GM19351 (cell line): Measurements from ENCODE around the gene MAD1L1.
A peak's percentile ranks its signal among the peaks of the same experiment; 100 is the strongest.

Experiments
- ATAC-seq: cut with Tn5 transposase; IDR thresholded peaks from one replicate; pipeline ENCODE4 v1.9.1; 2021; ENCODE audit warnings: mild to moderate bottlenecking, moderate library complexity; ENCODE audit not compliant: unreplicated experiment

The MAD1L1 gene

DNA sequence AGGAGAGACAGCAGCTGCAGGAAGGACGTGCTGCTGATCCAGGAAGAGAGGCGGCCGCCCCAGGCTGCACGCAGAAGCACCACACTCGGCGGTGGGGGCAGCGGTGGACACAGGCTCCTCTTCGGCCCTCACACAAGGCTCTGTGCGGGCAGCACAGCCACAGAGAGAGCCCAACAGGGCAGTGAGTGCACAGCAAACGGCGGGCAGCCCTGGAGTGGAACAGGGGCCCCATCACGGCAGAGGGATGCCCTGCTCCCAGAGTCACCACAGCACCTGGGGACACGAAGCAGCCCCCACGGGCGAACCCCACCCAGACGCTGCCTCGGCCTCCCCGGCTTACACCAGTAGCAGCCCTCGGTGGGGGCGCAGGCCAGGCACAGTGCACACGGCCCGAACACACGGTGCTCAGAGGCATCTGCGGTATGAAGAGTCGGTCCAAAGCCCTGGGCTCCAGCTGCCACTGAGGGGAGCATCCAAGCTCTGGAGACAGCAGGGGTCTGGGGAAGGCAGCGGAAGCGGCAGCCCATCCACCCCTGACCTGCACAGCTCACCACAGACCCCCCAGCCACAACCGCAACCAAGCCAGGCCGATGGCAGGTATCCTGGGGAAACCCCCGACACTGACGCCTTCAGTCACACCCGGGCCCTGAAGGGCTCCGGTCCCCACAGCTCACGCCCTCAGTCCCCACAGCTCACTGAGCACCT is 26.1 kb upstream of the MAD1L1 start:
- peak; percentile 85 for ATAC-seq

- ATAC-seq, result no peak
These were observed 24.9 kb upstream of the MAD1L1 start for GRCh38 chr7:2257651-2258050.

DNA sequence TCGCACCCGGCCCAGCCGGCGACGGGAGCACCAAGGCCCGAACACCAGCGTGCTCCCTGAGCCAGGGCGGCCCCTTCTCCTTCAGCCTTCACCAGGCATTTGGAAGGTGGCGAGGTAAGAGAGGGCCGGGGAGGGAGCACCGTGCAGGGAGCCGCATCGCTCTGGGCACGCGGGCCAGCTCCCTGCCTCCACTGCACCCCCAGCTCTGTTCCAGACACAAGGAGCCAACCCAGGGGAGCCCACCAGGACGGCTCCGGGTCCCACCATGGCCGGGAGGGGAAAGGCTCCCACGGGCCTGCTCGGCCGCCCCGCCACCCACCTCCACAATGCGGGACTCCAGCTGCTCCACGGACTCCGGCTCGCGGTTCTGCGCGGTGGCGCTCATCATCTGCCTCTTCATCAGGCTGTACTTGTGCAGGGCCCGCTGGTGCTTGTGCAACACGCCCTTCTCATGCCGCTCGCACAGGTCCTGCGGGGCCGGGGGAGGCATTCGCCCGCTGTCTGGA is 24.4 kb upstream of the MAD1L1 start:
- no peak for ATAC-seq

- ATAC-seq, result no peak
These were observed 23.7 kb upstream of the MAD1L1 start for GRCh38 chr7:2256306-2257045.

- ATAC-seq, result no peak
These were observed 22.7 kb upstream of the MAD1L1 start for GRCh38 chr7:2255145-2256139.

DNA sequence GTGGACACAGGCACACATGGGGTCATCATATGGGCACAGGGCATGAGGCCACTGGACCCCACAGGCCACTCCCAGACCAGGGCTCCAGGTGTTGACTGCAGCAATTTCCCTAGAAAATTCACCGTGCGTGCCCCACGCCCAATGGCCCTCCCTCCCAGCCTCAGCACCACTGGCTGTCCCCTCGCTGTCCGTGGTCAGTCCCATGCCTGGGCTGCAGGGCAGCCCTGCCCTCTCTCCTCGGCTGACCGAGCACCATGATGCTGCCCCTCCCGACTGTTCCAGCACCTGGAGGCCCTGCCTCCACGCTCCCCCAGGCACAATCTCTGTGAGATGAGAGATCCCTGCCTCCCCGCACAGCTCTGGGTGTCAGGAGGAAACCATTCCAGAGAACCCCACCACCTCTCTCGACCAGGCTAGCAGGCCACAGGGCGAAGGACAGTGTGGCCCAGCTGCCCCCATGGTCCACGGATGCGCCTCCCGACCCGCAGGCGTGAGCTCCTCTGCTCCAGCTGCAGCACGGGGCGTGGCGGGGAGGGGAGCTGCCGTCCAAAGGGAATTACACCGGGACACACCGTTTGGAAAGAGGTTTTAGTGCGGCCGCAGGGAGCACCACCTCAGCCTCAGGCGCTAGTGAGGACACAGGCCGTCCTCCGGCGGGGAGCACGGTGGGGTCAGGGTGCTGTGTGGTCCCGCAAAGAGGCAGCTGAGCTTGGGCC is 21.8 kb upstream of the MAD1L1 start:
- no peak for ATAC-seq

GRCh38 chr7:2253525-2254244 is 20.9 kb upstream of the MAD1L1 start:
- ATAC-seq, result no peak

- no peak for ATAC-seq
These were observed 20.3 kb upstream of the MAD1L1 start for GRCh38 chr7:2253021-2253420.

- no peak for ATAC-seq
These were observed 19.4 kb upstream of the MAD1L1 start for GRCh38 chr7:2251841-2252771.

- no peak for ATAC-seq
These were observed 18.6 kb upstream of the MAD1L1 start for GRCh38 chr7:2251381-2251780.

DNA sequence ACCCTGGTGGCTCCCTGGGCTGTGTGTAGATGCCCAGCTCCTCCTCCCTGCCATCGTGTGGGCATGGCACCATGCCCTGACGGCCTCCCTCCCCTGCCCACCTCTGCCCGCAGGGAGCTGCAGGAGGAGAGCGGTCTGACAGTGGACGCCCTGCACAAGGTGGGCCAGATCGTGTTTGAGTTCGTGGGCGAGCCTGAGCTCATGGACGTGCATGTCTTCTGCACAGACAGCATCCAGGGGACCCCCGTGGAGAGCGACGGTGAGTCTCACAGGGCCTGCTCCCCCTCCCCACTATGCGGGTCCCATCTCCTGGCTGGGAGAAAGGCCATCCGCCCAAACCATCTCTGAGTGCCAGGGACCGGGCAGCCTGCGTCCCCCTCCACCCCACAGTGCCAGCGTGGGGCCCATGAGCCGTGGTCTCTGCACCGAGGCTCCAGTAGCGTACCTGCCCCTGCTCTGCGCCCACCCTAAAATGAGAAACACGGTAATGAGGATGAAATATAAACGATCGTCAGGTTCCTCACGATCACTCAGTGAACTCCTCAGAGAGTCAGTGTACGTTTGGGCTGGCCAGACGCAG is 17.1 kb upstream of the MAD1L1 start:
- ATAC-seq, result no peak

DNA sequence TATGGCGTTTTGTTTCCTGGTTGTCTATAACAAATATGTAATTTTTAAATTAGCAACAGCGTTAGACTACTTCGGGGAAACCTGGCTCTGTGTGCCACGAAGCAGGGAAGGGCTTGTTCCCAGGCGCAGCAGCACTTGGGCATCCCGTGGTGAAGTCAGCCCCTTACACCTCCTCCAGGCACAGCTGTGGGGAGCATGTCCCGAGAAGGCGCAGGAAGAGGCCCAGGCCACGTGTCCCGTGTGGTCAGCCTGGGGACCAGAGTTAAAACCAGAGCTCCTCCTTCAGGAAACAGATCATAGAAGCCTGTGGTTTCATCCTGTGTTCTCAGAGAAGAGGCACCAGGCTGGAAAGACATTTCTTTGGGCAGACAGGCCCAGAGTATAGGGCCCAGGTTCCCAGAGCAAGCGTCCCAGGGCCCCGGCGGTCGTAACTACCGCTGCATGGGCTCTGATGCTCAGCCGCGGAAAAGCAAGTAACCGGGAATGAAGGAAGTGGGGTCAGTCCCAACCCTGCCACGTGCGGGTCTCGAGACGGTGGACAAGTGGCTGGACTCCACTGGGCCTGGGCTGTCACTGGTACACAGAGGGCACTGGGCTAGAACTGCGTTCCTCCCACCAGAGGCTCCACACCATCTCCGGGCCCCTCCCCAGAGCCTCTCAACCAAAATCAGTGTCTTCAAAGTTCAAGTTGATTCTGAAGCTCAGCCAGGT is 16.4 kb upstream of the MAD1L1 start:
- peak; percentile 51 for ATAC-seq

- no peak for ATAC-seq
These were observed 14.6 kb upstream of the MAD1L1 start for GRCh38 chr7:2247141-2247995.

GRCh38 chr7:2245883-2246675 is 13.3 kb upstream of the MAD1L1 start:
- ATAC-seq, result no peak

GRCh38 chr7:2244404-2244995 is 11.8 kb upstream of the MAD1L1 start:
- ATAC-seq, result no peak

DNA sequence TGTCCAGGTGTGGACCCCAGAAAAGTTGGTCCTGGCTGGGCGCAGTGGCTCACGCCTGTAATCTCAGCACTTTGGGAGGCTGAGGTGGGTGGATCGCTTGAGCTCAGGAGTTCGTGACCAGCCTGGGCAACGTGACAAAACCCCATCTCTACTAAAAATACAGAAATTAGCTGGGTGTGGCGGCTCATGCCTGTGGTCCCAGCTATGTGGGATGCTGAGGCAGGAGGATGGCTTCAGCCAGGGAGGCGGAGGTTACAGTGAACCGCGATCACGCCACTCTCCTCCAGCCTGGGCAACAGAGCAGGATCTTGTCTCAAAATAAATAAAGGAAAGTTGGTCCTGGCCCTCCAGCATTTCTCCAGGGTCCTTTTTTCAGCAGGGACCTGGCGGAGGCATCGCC is 10.7 kb upstream of the MAD1L1 start:
- no peak for ATAC-seq
